Spleen (tissue), 11 donors: ENCODE results near the gene SLC26A9. TPM values are rescaled to one million over a fixed set of nuclear protein-coding genes. Genes with fewer than 3 reads are reported as not detected.

Experiments used
- DNase-seq: peaks from one replicate; pipeline ENCODE4 v3.0.0-alpha.2; 2020
- H3K27ac ChIP-seq, 8 donors: fragments of 200-600 bp; sonication (generic) in 7 of 8; 1 replicate in 4 of 8; 2 replicates in 4 of 8; pipeline versions ENCODE4 v1.5.0 to v1.8.0; 2016 to 2021; ENCODE audit warnings: inconsistent platforms in 4 of 8, mild to moderate bottlenecking in 4 of 8, moderate library complexity in 1 of 8
- H3K27me3 ChIP-seq, 7 donors: fragments of 200-600 bp; sonication (generic) in 6 of 7; replicated peaks in 1 of 7; 1 replicate in 4 of 7; 2 replicates in 3 of 7; pipeline versions ENCODE4 v1.5.0 to v1.8.0; 2016 to 2021; ENCODE audit warnings: inconsistent platforms in 3 of 7, mild to moderate bottlenecking in 1 of 7
- H3K36me3 ChIP-seq, 6 donors: fragments of 200-600 bp; sonication (generic) in 5 of 6; 1 replicate in 4 of 6; 2 replicates in 2 of 6; pipeline versions ENCODE4 v1.5.0 to v1.8.0; 2016 to 2021; ENCODE audit warnings: inconsistent platforms in 2 of 6
- H3K4me1 ChIP-seq, 6 donors: fragments of 200-600 bp; sonication (generic) in 5 of 6; 1 replicate in 3 of 6; 2 replicates in 3 of 6; pipeline versions ENCODE4 v1.5.0 to v1.8.0; 2016 to 2021; ENCODE audit warnings: inconsistent platforms in 3 of 6
- H3K4me3 ChIP-seq, 8 donors: fragments of 200-600 bp; sonication (generic) in 7 of 8; 1 replicate in 4 of 8; 2 replicates in 4 of 8; pipeline versions ENCODE4 v1.5.0 to v1.8.0; 2016 to 2021; ENCODE audit warnings: inconsistent platforms in 4 of 8, mild to moderate bottlenecking in 4 of 8, moderate library complexity in 2 of 8
- H3K9me3 ChIP-seq, 8 donors: fragments of 200-600 bp; sonication (generic) in 7 of 8; 1 replicate in 4 of 8; 2 replicates in 4 of 8; pipeline versions ENCODE4 v1.5.0 to v1.8.0; 2016 to 2021; ENCODE audit warnings: inconsistent platforms in 4 of 8
- CTCF ChIP-seq, 11 experiments: fragments of 200-600 bp in 7 of 11; fragments of 450-650 bp in 4 of 11; sonication (generic) in 4 of 11; IDR thresholded peaks in 8 of 11; conservative IDR thresholded peaks in 3 of 11; 1 replicate in 7 of 11; 2 replicates in 4 of 11; pipeline versions ENCODE4 v1.4.0 to v1.8.0; 2016 to 2021; ENCODE audit warnings: antibody characterized with exemption in 11 of 11, inconsistent platforms in 4 of 11, mild to moderate bottlenecking in 1 of 11
- POLR2A ChIP-seq, 3 donors: fragments of 450-650 bp; IDR thresholded peaks; one replicate each; pipeline ENCODE4 v1.5.1; 2017; ENCODE audit warnings: antibody characterized with exemption in 3 of 3, mild to moderate bottlenecking in 1 of 3
- POLR2AphosphoS5 ChIP-seq, 3 donors: sonication (generic); formaldehyde crosslinking; IDR thresholded peaks; one replicate each; pipeline ENCODE4 v1.5.1; 2017; ENCODE audit warnings: antibody characterized with exemption in 3 of 3
- WGBS, 5 donors: extraction: QIAGEN DNeasy Blood & Tissue Kit in 3 of 5; methylation state at CpG; one replicate each; pipeline versions ENCODE4 v1.1.5 to v1.1.7; 2013 to 2018; 5-methylcytosine and 5-hydroxymethylcytosine counted together
- intact Hi-C: fragments of 100-400 bp; cut with DNase I; formaldehyde crosslinking; loops from one replicate; pipeline ENCODE4 v1.15.0; 2023; ENCODE audit warnings: low total_unique reads
- polyA plus RNA-seq, 3 donors: library from polyadenylated mRNA; stranded (reverse); fragments of 200-250 nt; gene quantifications; one replicate each; pipeline ENCODE4 v1.2.1, GENCODE V29; 2013
- total RNA-seq, 7 donors: library from RNA; depleted of rRNA in 3 of 7; stranded (reverse); fragments of >200 nt in 3 of 7; fragmentation: NEBNext Ultra II Directional in 4 of 7; extraction: Animal tissue kit (Norgen Biotek cat#: 25700) in 4 of 7; gene quantifications; one replicate each; pipeline versions ENCODE4 v1.1.0 to v1.2.1, GENCODE V29; 2016 to 2021
- donor health status: healthy with polysubstance abuse.
- donor health status: DM: no; HTN: no; CAD: no; lungs with moderate emphysema.
- donor health status: DM: no; HTN: no; CAD: no.
- donor health status: Bipolar disorder and iron deficiency.
- donor health status: healthy.
- donor health status: DM: no; HTN: no; CAD: no.
- donor health status: DM: yes; HTN: yes; CAD: no.

SLC26A9 gene
- total and polyA plus RNA-seq, 10 donors = 0.02 to 0.03 TPM; not detected in 8

- H3K9me3 ChIP-seq = no peaks in the 10 kb centered on the region
- H3K36me3 ChIP-seq = no peaks in the 10 kb centered on the region
- intact Hi-C loops = no loop called here
- H3K4me3 ChIP-seq = no peak overlapping the region
- H3K27ac ChIP-seq = no peak overlapping the region
- DNase-seq = no peak
- no peaks in the 10 kb centered on the region for H3K4me1 ChIP-seq
- 73 to 89% (median 88%) methylated on average over 3 of the region's 3 CpGs for WGBS, 5 donors
- H3K27me3 ChIP-seq = no peaks in the 10 kb centered on the region
- TF ChIP-seq POLR2AphosphoS5 (IDR thresholded peaks at IDR 0.05) = no peak
- TF ChIP-seq CTCF (IDR thresholded peaks at IDR 0.05 in 8 of 11, conservative IDR thresholded peaks at IDR 0.05 in 3 of 11) = no peak
- no peak for TF ChIP-seq POLR2A (IDR thresholded peaks at IDR 0.05)
Observed at GRCh38 chr1:205986292-205986691, 43.0 kb upstream of the SLC26A9 start.

- no peak for DNase-seq
Observed at GRCh38 chr1:205985330-205986005, 42.2 kb upstream of the SLC26A9 start.

GRCh38 chr1:205983925-205984725 is 40.9 kb upstream of the SLC26A9 start:
- H3K27ac ChIP-seq = no peak overlapping the region
- intact Hi-C loops = loop anchor here (5.0 kb wide), 1 partner anchor 123 kb away; no protein-coding TSS in a partner anchor

More at GRCh38 chr1:205985330-205986005, 42.2 kb upstream of the SLC26A9 start:
- no peak overlapping the region for H3K4me3 ChIP-seq
- H3K4me1 ChIP-seq = no peaks in the 10 kb centered on the region
- no peak for TF ChIP-seq POLR2A (IDR thresholded peaks at IDR 0.05)
- TF ChIP-seq POLR2AphosphoS5 (IDR thresholded peaks at IDR 0.05) = no peak
- no peak for TF ChIP-seq CTCF (IDR thresholded peaks at IDR 0.05 in 8 of 11, conservative IDR thresholded peaks at IDR 0.05 in 3 of 11)
- no peaks in the 10 kb centered on the region for H3K36me3 ChIP-seq
- H3K27me3 ChIP-seq = no peaks in the 10 kb centered on the region
- intact Hi-C loops = no loop called here
- 90 to 95% (median 91%) methylated on average over 9 of the region's 9 CpGs for WGBS, 5 donors
- no peak overlapping the region for H3K27ac ChIP-seq
- no peaks in the 10 kb centered on the region for H3K9me3 ChIP-seq

More at GRCh38 chr1:205983925-205984725, 40.9 kb upstream of the SLC26A9 start:
- H3K9me3 ChIP-seq = no peaks in the 10 kb centered on the region
- WGBS, 5 donors = 40 to 51% (median 40%) methylated on average over 14 of the region's 14 CpGs
- H3K36me3 ChIP-seq = no peaks in the 10 kb centered on the region
- no peaks in the 10 kb centered on the region for H3K27me3 ChIP-seq
- H3K4me3 ChIP-seq = no peak overlapping the region
- H3K4me1 ChIP-seq = no peaks in the 10 kb centered on the region
- TF ChIP-seq POLR2AphosphoS5 (IDR thresholded peaks at IDR 0.05) (no peak), CTCF (IDR thresholded peaks at IDR 0.05 in 8 of 11, conservative IDR thresholded peaks at IDR 0.05 in 3 of 11) (peak; percentile 17 to 78 (median 60))
- DNase-seq = no peak
